ENCODE measurements around the gene COX7B2. TPM values are rescaled to one million over a fixed set of nuclear protein-coding genes. Genes with fewer than 3 reads are reported as not detected.

Gene COX7B2
- total RNA-seq, 1 donor from 2014 or later, result not detected

DNA sequence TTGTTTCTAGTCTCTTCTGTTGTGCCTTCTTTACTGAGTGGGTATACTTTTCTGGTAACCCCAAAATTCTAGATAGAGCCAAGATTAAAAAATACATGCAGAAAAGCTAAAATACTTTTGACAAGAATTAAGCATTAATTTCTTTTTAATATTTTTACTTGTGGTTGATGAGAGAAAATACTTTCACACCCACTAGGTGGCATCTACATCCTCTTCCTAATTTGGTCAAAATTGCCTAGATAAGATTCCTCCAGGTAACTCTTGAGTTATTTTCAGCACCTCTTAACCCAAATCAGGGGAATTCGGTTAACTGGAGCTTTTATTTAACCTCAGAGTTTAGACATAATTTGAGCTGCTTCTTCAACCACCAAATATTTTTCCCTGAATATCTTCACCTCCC, 28.4 kb upstream of the COX7B2 start:
- H3K4me1 Mint-ChIP-seq, result no peaks in the 10 kb centered on the region
- peaks cover 2% of the 10 kb centered on the region for H3K27me3 Mint-ChIP-seq (ENCODE audit: low read depth)
- H3K36me3 Mint-ChIP-seq, result no peaks in the 10 kb centered on the region
- DNase-seq (ENCODE audit: low spot score in 2 of 2, unreplicated experiment in 2 of 2), result no peak
- no peak overlapping the region for H3K27ac Mint-ChIP-seq
- TF ChIP-seq, protein P1, sequence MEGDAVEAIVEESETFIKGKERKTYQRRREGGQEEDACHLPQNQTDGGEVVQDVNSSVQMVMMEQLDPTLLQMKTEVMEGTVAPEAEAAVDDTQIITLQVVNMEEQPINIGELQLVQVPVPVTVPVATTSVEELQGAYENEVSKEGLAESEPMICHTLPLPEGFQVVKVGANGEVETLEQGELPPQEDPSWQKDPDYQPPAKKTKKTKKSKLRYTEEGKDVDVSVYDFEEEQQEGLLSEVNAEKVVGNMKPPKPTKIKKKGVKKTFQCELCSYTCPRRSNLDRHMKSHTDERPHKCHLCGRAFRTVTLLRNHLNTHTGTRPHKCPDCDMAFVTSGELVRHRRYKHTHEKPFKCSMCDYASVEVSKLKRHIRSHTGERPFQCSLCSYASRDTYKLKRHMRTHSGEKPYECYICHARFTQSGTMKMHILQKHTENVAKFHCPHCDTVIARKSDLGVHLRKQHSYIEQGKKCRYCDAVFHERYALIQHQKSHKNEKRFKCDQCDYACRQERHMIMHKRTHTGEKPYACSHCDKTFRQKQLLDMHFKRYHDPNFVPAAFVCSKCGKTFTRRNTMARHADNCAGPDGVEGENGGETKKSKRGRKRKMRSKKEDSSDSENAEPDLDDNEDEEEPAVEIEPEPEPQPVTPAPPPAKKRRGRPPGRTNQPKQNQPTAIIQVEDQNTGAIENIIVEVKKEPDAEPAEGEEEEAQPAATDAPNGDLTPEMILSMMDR (IDR thresholded peaks at IDR 0.05; ENCODE audit: unreplicated experiment), result peak; percentile 21
- no peaks in the 10 kb centered on the region for H3K9me3 Mint-ChIP-seq
- H3K4me3 Mint-ChIP-seq, result no peak overlapping the region

DNA sequence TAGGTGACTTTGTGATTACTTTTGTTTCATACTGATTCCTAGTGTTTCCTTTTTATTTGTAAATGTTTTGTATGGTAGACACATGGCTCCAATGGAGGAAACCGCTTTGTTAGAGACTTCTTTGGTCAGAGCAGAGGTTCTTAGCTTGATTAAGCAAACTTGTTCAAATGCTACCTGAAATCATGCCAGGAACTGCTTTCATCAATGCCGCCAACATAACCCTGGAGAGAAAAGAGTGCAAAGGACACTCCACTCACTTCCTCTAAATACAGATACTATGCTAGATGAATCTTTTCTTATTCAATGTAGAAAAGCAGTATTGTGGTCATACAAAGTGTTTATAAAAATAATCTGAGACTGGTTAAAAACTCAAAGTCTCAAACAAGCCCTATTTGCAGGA, 25.7 kb upstream of the COX7B2 start:
- no peak for DNase-seq (ENCODE audit: low spot score in 2 of 2, unreplicated experiment in 2 of 2)
- H3K27me3 Mint-ChIP-seq (ENCODE audit: low read depth), result peaks cover 8% of the 10 kb centered on the region
- H3K9me3 Mint-ChIP-seq, result no peaks in the 10 kb centered on the region
- no peak overlapping the region for H3K4me3 Mint-ChIP-seq
- H3K36me3 Mint-ChIP-seq, result no peaks in the 10 kb centered on the region
- H3K27ac Mint-ChIP-seq, result no peak overlapping the region
- no peaks in the 10 kb centered on the region for H3K4me1 Mint-ChIP-seq
- TF ChIP-seq, protein P1 (IDR thresholded peaks at IDR 0.05; ENCODE audit: unreplicated experiment), result no peak

DNA sequence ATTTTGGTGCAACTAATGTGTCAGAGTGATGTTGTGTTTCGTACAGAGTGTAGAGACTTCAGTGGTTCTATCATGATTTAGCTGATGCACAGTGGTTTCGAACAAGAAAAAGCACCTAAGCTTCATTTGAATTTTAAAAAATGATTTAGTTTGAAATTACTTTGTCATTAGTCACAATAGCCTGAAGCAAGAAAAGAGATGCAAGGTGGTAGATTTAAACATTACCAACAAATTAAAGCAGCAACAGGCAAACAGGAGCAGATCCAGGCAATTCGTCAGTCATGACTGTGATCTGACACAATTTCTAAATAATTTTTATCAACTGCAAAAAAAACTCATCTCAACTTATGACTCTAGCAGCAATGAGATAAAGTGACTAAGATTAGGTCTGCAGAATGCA, 24.6 kb upstream of the COX7B2 start:
- no peak for DNase-seq (ENCODE audit: low spot score in 2 of 2, unreplicated experiment in 2 of 2)
- H3K27ac Mint-ChIP-seq, result no peak overlapping the region
- TF ChIP-seq, protein P1 (IDR thresholded peaks at IDR 0.05; ENCODE audit: unreplicated experiment), result no peak
- H3K4me1 Mint-ChIP-seq, result no peaks in the 10 kb centered on the region
- H3K9me3 Mint-ChIP-seq, result no peaks in the 10 kb centered on the region
- H3K36me3 Mint-ChIP-seq, result no peaks in the 10 kb centered on the region
- H3K27me3 Mint-ChIP-seq (ENCODE audit: low read depth), result peaks cover 8% of the 10 kb centered on the region
- H3K4me3 Mint-ChIP-seq, result no peak overlapping the region

DNA sequence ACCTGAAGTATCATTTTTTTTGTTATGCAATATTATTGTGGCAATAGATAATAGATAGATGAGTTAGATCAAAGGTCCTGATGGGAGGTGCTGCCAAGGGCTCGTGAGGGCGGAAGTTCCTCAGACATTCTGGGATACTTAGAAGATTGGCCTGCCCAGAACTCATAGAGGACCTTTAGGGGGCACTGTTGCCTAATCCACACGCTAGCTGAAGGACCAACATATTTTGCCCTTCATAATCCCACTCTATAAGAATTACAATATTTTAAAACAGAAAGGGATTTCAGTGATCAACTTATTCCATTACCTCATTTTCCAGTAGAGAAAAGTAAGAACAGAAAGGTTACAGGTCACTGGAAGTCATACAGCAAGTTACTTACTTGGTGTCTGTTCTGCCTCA, 22.9 kb upstream of the COX7B2 start:
- TF ChIP-seq, protein P1 (IDR thresholded peaks at IDR 0.05; ENCODE audit: unreplicated experiment), result no peak
- peaks cover 15% of the 10 kb centered on the region for H3K27me3 Mint-ChIP-seq (ENCODE audit: low read depth)
- H3K36me3 Mint-ChIP-seq, result no peaks in the 10 kb centered on the region

DNA sequence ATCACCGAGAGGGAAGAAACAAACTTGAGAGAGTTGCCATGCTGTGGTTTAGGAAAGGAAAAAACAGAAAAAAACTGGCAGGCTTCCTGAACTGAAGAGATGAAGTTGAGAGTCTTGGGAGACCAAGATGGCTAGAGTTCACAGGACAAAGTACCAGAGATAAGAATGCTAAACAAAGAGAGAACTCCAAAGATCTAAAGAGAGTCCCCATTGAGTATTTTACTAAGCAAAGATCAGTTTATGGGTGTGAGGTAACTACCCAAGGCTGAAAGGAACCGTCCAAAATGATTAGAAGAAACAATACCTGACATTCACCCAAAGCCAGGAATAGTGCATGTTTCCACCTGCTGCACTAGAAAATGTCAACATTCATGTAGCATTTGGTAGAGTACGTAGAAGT, 21.8 kb upstream of the COX7B2 start:
- TF ChIP-seq, protein P1 (IDR thresholded peaks at IDR 0.05; ENCODE audit: unreplicated experiment), result no peak
- H3K9me3 Mint-ChIP-seq, result no peaks in the 10 kb centered on the region
- H3K36me3 Mint-ChIP-seq, result no peaks in the 10 kb centered on the region
- no peak overlapping the region for H3K27ac Mint-ChIP-seq
- H3K4me3 Mint-ChIP-seq, result no peak overlapping the region
- DNase-seq (ENCODE audit: low spot score in 2 of 2, unreplicated experiment in 2 of 2), result no peak
- H3K27me3 Mint-ChIP-seq (ENCODE audit: low read depth), result peaks cover 18% of the 10 kb centered on the region
- H3K4me1 Mint-ChIP-seq, result peaks cover 12% of the 10 kb centered on the region

More for the DNA sequence above, 22.9 kb upstream of the COX7B2 start:
- Mint-ChIP-seq H3K27ac (no peak overlapping the region), H3K4me1 (peaks cover 6% of the 10 kb centered on the region), H3K4me3 (no peak overlapping the region), H3K9me3 (no peaks in the 10 kb centered on the region)
- no peak for DNase-seq (ENCODE audit: low spot score in 2 of 2, unreplicated experiment in 2 of 2)

DNA sequence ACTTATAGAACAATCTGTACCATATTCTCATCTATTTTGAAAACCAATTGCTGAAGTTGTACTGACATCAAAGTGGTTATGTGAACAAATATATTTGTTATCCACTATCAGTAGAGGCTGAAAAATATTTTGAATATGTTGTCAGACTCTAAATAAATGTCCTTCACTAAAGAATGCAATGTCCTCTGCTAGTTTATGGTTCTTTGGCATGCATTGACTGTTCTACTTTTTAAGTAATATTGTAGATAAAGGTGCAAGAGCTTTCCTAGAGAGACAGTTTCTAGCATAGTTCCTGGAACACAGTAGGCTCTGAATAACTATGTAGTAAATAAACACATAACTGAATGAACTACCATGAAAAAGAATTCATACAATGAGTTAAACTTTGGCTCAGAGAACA, 18.2 kb upstream of the COX7B2 start:
- Mint-ChIP-seq H3K4me3 (no peak overlapping the region), H3K27me3 (ENCODE audit: low read depth) (peaks cover 25% of the 10 kb centered on the region), H3K9me3 (no peaks in the 10 kb centered on the region), H3K4me1 (peaks cover 12% of the 10 kb centered on the region), H3K36me3 (no peaks in the 10 kb centered on the region), H3K27ac (peak overlapping the region; percentile 2)
- no peak for DNase-seq (ENCODE audit: low spot score in 2 of 2, unreplicated experiment in 2 of 2)
- TF ChIP-seq, protein P1 (IDR thresholded peaks at IDR 0.05; ENCODE audit: unreplicated experiment), result no peak

Measured in mesothelial cell of epicardium (in vitro differentiated cells).